ENCODE data around the gene MTG1.

Gene MTG1

DNA sequence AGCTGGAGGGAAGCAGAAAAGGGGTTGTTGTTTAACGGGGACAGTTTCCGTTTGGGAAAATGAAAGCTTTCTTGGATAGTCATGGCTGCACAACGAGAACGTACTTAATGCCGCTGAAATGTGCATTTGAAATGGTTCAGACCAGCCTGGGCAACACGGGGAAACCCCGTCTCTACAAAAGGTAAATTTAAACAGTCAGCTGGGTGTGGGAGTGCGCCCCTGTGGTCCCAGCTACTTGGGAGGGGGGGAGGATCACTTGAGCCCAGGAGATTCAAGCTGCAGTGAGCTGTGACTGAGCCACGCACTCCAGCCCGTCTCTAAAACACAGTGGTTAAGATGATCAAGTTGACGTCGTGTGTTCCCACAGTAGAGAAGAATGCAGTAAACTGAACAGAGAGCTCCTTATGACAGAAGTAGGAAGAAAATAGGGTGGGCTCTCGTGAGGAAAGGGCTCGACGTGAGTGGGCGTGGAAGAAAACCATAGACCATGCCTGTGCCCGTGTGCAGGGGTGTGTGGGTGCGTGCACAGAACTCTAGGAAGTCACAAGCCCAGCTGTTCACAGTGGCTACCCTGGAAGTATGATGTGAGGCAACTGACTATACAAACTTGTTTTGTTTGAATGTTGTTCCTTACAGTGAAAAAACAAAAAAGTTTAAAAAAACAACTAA is 32.0 kb upstream of the MTG1 start:
- no peaks in the 10 kb centered on the region for H3K27me3 ChIP-seq (ENCODE audit: insufficient read depth, low read length, poor library complexity, severe bottlenecking)
- no peak overlapping the region for H3K4me2 ChIP-seq (ENCODE audit: low read depth, low read length, poor library complexity, severe bottlenecking)
- no peaks in the 10 kb centered on the region for H3K4me1 ChIP-seq (ENCODE audit: insufficient read depth, low read length, poor library complexity, severe bottlenecking)
- H3K9me3 ChIP-seq (ENCODE audit: insufficient read depth, low read depth, low read length): no peaks in the 10 kb centered on the region
- H3K9ac ChIP-seq (ENCODE audit: low read depth, low read length, poor library complexity, severe bottlenecking): no peak overlapping the region
- no peak overlapping the region for H2AFZ ChIP-seq (ENCODE audit: low read length)
- peaks cover 3% of the 10 kb centered on the region; the same call in 1 of the 2 replicates for H3F3A ChIP-seq (ENCODE audit: low read depth)
- no peak overlapping the region for H3K4me3 ChIP-seq (ENCODE audit: low read length, poor library complexity, severe bottlenecking)
- H3K79me2 ChIP-seq (ENCODE audit: insufficient read depth, low read length): no peaks in the 10 kb centered on the region
- peaks cover 14% of the 10 kb centered on the region; the same call in 1 of the 2 replicates for H3K36me3 ChIP-seq (ENCODE audit: insufficient read depth, low read length)
- H3K9me2 ChIP-seq (replicated peaks; ENCODE audit: low read depth, low read length): no peaks in the 10 kb centered on the region
- TF ChIP-seq EZH2phosphoT487 (IDR thresholded peaks at IDR 0.05; ENCODE audit: borderline replicate concordance) (no peak), CTCF (conservative IDR thresholded peaks at IDR 0.05; ENCODE audit: low read length) (no peak)
- H4K20me1 ChIP-seq (ENCODE audit: insufficient read depth, low read length, poor library complexity, severe bottlenecking): no peaks in the 10 kb centered on the region

- H3K9me2 ChIP-seq (replicated peaks; ENCODE audit: low read depth, low read length): no peaks in the 10 kb centered on the region
- no peak overlapping the region for H2AFZ ChIP-seq (ENCODE audit: low read length)
- peaks cover 14% of the 10 kb centered on the region; the same call in 1 of the 2 replicates for H3K36me3 ChIP-seq (ENCODE audit: insufficient read depth, low read length)
- no peak overlapping the region for H3K4me2 ChIP-seq (ENCODE audit: low read depth, low read length, poor library complexity, severe bottlenecking)
- TF ChIP-seq CTCF (conservative IDR thresholded peaks at IDR 0.05; ENCODE audit: low read length) (no peak), EZH2phosphoT487 (IDR thresholded peaks at IDR 0.05; ENCODE audit: borderline replicate concordance) (no peak)
- H3K4me3 ChIP-seq (ENCODE audit: low read length, poor library complexity, severe bottlenecking): no peak overlapping the region
- no peaks in the 10 kb centered on the region for H3K9me3 ChIP-seq (ENCODE audit: insufficient read depth, low read depth, low read length)
- H3K27me3 ChIP-seq (ENCODE audit: insufficient read depth, low read length, poor library complexity, severe bottlenecking): no peaks in the 10 kb centered on the region
- H3K9ac ChIP-seq (ENCODE audit: low read depth, low read length, poor library complexity, severe bottlenecking): no peak overlapping the region
- no peaks in the 10 kb centered on the region for H3K79me2 ChIP-seq (ENCODE audit: insufficient read depth, low read length)
- H3K4me1 ChIP-seq (ENCODE audit: insufficient read depth, low read length, poor library complexity, severe bottlenecking): no peaks in the 10 kb centered on the region
- no peaks in the 10 kb centered on the region for H4K20me1 ChIP-seq (ENCODE audit: insufficient read depth, low read length, poor library complexity, severe bottlenecking)
- peaks cover 3% of the 10 kb centered on the region; the same call in 1 of the 2 replicates for H3F3A ChIP-seq (ENCODE audit: low read depth)
Observed at GRCh38 chr10:133362846-133363245, 31.1 kb upstream of the MTG1 start.

DNA sequence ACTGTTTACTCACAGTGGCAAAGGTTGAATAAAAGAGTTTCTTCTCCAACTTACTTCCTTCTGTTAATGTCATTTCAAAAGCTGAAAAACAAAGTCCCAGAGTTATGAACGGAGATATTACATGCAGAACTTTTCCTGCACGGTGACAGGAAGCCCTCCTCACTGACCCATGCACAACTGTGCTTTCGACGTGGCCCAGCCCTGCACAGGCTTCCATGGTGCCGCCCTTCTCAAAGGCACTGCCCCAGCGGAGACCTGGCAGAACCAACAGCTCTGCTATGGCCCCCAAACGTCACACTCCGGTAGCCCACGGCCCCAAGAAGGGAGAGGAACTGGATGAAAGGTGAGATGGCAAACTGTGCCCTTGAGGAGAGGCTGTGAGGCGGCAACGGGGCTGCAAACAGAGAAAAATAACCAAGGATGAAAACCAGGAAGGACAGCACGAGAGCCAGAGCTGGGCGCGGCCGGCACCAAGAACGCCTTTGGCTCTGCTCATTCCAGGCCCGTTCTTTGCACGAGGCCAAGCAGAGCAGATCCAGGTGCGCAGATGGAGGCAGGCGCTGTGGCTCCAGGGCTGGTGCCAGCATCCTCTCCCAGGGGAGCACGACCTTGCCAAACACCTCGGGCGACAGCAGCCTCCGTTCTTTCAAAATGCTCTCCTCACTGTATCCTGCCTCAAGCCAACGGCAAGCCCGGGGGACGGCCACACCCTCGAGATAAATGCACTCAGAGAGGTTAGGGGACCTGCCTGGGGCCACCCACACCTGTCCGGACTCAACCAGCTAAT is 29.1 kb upstream of the MTG1 start:
- H3K9ac ChIP-seq (ENCODE audit: low read depth, low read length, poor library complexity, severe bottlenecking): no peak overlapping the region
- H2AFZ ChIP-seq (ENCODE audit: low read length): no peak overlapping the region
- H3K4me3 ChIP-seq (ENCODE audit: low read length, poor library complexity, severe bottlenecking): no peak overlapping the region
- H3F3A ChIP-seq (ENCODE audit: low read depth): peaks cover 3% of the 10 kb centered on the region; the same call in 1 of the 2 replicates
- H3K79me2 ChIP-seq (ENCODE audit: insufficient read depth, low read length): no peaks in the 10 kb centered on the region
- TF ChIP-seq CTCF (conservative IDR thresholded peaks at IDR 0.05; ENCODE audit: low read length): no peak
- no peak for TF ChIP-seq EZH2phosphoT487 (IDR thresholded peaks at IDR 0.05; ENCODE audit: borderline replicate concordance)
- no peaks in the 10 kb centered on the region for H3K27me3 ChIP-seq (ENCODE audit: insufficient read depth, low read length, poor library complexity, severe bottlenecking)
- H3K36me3 ChIP-seq (ENCODE audit: insufficient read depth, low read length): peaks cover 22% of the 10 kb centered on the region; the same call in 1 of the 2 replicates
- H3K9me2 ChIP-seq (replicated peaks; ENCODE audit: low read depth, low read length): no peaks in the 10 kb centered on the region
- no peaks in the 10 kb centered on the region for H3K9me3 ChIP-seq (ENCODE audit: insufficient read depth, low read depth, low read length)
- H4K20me1 ChIP-seq (ENCODE audit: insufficient read depth, low read length, poor library complexity, severe bottlenecking): no peaks in the 10 kb centered on the region
- H3K4me2 ChIP-seq (ENCODE audit: low read depth, low read length, poor library complexity, severe bottlenecking): no peak overlapping the region
- H3K4me1 ChIP-seq (ENCODE audit: insufficient read depth, low read length, poor library complexity, severe bottlenecking): peaks cover 3% of the 10 kb centered on the region

All from Loucy (cell line).